Cortex of kidney (tissue), 1 donor: Measurements from ENCODE around the gene PRPS2.

Source experiments
- DNase-seq: peaks from one replicate; lab custom pipeline; 2025; lab: John Stamatoyannopoulos, UW

Gene PRPS2

DNA sequence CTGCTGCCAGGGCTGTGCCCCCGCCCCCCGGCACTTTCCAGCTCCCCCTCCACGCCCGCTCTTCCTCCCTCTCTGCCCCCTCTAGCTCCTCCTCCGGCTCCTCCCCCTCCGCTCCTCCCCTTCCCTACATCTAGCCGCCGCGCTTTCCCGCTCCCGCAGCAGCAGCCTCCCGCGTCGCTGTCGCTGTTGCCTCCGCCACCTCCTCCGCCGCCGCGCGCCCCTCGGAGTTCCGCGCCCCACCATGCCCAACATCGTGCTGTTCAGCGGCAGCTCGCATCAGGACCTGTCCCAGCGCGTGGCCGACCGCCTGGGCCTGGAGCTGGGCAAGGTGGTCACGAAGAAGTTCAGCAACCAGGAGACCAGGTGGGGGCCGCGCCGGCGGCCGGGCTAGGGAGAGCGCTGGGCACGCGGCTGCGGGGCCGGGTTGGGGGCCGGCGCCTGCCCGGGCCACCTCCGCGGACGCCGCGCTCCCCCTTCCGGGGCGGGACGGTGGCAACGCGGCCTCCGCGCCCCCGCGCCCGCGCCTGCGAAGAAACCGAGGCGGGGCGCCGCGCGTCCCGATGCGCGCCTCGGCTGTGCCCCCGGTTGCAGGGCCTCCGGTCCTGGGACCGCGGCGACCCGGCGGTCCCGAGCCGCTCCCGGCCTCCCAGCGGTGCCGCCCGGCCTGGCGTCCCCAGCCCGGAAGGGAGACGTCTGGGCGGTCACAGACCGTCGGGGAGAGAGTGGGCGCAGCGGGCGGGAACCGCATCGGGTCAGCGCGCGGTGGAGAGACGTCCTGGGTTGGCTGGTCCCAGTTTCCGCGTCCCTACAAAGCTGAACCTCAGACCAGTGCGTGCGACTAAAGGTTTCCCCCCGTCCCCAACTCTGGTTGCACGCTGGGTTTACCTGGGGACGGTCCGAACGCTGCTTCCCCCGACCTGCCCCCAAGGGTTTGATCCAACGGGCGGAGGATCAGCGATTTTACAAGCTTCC is at the start of gene PRPS2:
Gene PRPS2 (plus strand): TSS at position 156 of the 972 bp plus-strand sequence. CDS start 86 bp downstream, at position 242.
- no peak for DNase-seq

DNA sequence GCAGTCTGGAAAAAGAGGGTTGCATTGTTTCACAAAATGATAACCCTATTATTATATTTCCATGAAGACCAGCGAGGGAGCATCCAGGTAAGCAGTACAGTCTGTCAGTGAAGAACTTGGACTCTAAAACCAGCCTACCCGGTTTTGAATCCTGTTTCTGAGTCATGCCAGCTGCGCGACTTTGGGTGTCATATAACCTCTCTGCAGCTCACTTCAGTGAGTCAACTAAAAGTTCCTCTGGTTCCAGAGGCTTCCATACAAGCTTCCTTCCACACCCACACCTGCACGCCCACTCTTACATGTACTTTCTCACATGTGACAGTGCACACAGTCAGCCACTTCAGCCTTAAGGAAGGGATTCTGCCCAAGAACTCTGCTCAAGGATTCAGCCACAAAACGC is 49.8 kb upstream of the PRPS2 start:
- no peak for DNase-seq

DNA sequence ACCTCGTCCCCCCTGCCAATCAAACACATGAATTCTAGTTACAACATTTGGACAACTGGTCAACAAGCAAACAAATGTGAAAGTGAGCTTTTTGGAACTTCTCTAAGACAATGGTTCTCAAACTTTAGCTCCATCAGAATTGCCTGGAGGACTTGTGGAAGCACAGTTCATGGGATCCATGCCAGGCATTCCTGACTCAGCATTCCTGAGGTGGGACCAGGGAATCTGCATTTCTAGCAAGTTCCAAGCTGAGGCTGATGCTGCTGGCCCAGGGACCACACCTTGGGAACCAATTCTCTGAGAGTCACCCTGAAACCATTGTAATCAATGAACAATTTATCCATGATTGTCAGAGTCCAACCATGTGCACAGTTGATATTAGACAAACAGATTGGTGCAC is 43.8 kb upstream of the PRPS2 start:
- DNase-seq: no peak

DNA sequence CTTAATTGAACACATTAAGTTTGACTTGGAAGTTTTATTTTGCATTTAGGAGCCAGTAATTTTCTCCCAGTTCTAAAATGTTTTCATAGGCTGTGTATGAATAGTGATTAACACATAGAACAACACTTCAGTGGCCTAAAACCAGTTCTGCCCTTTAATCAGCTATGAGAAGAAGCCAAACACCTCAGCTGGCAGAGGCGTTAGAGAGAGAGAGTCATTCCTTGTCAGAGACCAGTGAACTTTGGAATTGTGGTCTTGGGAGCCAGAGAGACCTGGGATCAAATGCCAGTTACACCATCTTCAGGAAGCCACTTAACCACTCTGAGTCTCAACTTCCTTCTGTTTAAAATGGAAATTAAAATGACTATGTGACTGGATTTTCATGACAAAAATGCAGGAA is 39.3 kb upstream of the PRPS2 start:
- DNase-seq: no peak

DNA sequence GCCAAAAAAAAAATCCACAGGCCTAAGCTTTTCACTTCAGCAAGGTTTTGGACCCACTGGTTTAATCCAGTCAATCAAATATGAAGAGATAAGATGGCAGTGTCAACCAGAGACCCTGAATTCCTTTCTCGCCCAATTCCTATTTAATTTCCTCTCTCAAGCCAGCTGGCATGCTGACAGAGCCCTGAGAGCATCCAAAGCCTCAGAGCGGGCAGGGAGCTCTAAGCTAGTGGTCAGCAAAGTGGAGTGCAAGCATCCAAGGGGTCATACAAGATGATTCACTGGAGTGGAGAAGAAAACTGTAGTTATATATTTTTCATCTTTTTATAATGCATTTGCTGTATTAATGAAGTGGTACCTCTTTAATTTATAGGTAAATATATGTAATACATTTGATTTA is 37.8 kb upstream of the PRPS2 start:
- no peak for DNase-seq

DNA sequence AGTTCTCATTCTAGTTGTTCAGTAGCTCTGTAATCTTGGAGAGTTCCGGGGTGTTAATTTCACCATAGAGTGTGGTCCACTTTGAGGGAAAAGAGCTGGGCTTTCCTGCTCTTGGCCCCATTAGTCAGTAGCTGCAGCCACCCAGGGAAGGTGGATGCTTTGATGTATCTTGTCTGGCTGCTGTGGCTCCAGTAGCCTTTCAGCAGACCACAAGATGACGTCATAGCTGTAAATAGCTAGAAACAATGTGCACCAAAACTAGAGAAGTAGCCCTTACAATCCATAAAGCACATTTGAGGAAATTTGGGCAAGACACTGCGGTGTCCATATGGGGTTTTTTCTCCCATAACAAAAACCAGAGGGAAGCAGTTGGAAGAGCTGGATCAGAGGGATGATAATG is 32.9 kb upstream of the PRPS2 start:
- DNase-seq: no peak

DNA sequence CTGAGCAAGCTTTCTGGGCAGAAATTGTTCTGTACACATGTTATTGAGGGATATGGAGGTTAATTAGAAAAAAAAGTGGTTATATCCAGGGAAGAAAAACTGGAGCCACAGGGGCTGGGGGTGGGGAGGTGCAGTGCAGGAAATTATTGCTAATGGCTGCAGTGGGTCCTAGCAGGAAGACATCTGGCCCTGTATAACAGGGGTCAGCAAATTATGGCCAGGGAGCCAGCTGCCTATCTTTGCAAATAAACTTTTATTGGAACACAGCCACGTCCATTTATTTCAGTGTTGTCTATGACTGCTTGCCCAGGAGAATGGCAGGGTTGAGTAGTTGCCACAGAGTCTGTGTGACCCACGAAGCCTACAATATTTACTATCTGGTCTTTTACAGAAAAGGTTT is 23.4 kb upstream of the PRPS2 start:
- DNase-seq: no peak

DNA sequence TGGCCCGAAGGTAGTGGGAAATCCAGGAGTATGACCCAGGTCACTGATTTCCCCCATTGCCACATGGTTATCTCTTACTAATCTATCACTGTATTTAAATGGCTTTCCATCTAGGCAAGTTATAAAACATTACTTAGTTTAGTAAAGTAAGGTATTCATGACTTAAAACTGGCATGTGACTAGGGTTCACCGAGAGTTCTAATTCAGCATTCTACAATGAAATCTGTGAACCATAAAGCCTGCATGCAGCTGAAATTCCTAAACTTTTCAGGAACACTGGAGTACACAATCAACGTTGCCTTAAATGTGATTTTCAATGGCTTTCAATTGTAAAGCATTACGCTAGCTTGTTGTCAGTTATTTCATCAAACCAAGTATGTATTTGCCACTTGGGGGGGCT is 22.7 kb upstream of the PRPS2 start:
- DNase-seq: no peak

DNA sequence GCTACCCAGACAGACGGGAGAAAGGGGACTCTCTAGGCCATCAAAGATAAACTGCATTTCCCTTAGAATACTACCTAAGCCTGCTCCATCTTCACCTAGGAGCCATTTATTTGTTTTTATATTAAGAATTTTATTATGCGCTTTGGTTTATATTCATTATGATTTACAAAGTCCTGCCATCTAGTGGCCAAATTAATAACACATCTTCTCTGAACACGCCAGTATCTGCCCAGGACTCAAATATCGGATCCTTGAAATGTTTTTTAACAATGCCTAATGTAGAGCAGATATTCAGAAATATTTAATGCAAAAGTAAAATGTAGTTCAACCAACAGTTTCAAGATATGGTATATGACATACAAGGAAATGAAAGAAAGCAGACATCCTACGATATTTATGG is 20.8 kb upstream of the PRPS2 start:
- no peak for DNase-seq

DNA sequence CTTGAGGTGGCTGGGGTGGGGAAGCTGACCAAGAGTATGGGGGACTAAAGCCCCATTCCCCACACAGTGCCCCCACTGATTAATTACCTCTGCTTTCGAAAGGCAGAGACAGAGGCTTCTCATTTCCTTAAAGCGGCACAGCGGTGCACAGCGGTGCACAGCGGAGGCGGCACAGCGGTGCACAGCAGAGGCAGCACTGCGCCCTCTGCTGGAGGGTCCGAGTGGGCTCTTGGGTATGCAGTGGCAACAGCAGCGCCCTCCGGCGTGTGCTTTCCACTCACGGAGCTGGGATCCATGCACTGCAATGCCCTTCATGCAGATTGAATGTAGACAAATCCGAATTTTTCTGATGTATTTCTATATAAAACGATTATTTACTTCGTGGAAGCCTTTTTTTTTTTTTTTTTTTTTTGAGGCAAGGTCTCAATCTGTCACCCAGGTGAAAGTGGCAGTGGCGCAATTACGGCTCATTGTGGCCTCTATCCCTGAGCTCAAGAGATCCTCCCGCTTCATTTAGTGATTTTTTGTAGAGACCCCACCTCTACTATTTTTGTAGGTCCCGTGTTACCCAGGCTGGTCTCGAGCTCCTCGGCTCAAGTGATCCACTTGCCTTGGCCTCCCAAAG is 19.7 kb upstream of the PRPS2 start:
- no peak for DNase-seq

DNA sequence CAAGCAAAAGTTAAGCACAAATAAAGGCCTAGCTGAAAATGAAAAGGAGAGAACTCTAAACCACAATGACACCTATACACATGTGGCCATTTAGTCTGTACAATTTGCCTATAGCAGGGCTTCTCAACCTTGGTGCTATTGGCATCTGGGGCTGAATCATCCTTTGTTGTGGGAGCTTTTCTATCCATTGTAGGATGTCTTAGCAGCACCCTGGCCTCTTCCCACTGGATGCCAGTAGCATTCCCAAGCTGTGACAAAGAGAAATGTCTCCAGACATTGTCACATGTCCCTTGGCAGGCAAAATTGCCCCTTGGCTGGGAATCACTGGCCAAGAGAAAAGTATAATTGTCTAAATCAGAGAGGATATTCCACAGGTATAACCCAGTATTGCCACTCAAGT is 13.5 kb upstream of the PRPS2 start:
- no peak for DNase-seq

DNA sequence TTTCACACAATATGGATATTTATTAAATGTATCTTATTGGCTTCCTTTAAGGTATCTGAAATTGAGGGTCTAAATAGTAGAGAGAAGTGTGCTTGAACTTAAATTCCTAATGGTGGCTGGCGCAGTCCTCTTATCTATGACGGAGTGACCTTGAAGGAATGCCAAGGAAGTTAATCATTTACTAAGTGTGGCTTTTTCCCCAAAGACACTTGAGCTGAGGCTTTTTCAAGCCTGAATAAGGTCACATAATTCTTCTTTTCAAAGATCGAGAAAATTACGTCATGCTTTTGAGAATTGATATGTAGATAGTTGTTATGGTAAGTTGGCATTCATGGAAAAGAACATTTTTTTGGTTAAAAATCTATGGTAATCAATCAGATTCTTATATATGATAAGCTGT is 11.7 kb upstream of the PRPS2 start:
- DNase-seq: no peak

DNA sequence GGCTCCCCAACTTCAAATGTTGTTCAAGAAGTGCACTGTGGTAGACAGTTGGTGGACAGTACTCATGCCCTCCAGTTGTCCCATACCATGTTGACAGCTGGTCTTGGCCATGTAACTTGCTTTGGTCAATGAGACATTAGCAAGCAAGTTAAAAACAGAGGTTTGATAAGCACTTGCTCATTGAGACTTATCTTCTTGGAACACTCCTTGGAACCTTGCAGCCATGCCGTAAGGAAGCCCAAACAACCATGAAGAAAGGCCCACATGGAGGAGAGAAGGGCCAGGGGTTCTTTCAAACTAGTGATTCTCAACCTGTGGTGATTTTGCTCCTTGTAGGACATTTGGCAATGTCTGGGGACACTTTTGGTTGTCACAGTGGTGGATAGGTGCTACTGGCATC is 2.6 kb upstream of the PRPS2 start:
- DNase-seq: no peak

DNA sequence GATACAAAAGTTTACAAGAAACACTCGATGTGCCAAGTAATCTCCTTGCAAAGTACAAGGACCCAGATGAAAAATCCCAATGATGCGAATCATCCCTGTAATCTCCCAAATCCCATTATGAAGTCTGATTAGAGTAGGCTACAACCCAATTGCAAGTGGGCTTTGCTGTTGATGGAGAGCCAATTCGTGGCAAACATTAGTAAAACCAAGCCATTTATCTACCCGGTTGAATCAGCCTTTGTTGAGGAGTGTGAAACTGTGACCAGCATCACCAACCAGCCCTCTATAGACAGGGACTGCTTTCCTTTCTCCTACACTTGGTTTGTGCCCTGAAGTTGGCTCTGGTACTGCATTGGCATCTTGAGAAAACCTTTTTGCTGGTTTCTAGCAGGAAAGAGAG is 1.2 kb upstream of the PRPS2 start:
- DNase-seq: no peak

DNA sequence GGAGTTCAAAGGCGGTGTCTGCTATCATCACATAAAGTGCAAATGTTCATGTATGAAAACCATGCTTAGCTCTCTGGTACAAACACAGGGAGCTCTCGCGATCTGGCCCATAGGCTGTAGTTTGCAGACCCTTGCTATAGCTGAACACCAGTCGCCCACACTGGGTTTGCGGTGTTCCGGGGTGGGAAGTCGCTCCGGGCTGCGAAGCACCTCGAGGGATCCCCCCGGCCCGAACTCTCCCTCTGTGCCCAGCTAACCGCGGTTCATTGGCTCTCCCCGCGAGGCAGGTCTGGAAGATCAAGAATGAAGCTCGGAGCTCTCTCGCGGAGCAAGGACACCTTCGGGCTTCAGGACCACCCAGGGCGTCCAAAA is 341 bp upstream of the PRPS2 start:
- DNase-seq: no peak

DNA sequence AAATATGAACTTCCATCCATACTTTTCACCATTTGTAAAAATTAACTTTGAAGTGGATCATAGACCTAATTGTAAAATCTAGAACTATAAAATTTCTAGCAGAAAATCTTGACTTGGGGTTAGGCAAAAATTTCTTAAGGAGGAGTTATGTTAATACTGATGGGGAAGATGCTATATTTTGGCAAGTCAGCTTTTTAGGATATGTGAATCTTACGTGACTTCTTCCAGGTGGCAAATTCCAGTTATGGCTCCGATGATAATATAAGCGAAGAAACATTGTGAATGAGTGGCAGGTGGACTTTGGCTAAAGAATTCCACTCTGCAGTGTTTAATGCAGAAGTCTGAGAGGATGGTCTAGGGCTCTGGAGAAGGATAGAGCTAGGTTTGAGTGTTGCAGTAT is 1.5 kb downstream of the PRPS2 start:
- no peak for DNase-seq

DNA sequence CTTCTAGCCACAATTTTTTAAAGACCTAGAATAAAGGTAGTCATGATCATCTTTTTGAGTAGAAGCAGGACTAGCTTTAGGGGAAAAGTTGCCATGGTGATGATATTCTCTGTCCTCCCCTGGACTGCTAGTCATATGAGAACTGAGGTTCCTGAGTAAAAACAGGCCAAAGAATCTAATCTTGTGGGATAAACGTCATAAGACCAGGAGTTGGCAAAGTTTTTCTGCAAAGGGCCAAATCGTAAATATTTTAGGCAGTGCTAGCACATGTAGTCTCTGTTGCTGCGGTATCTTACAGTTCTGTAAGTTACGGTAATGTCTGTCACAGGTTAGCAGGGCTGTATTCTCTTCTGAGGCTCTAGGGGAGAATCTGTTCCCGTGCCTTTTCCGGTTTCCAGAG is 3.4 kb downstream of the PRPS2 start:
- no peak for DNase-seq

DNA sequence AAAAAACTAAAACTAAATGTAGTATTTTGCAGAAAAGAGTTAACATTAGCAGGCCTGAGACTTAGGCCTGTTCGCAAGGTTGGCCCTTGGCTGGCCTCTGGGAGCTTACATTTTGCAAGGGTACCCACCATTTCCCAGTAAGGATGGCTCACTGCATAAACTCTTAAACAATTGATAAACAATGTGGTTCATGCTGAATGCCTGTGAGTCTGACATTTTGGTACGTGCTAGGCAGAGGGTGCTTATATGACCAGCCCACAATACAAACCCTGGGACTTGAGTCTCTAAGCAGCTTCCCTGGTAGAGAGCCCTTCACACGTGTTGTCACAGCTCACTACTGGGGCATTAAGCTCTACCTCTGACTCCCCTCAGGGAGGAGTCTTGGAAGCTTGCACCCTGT is 7.4 kb downstream of the PRPS2 start:
- no peak for DNase-seq

DNA sequence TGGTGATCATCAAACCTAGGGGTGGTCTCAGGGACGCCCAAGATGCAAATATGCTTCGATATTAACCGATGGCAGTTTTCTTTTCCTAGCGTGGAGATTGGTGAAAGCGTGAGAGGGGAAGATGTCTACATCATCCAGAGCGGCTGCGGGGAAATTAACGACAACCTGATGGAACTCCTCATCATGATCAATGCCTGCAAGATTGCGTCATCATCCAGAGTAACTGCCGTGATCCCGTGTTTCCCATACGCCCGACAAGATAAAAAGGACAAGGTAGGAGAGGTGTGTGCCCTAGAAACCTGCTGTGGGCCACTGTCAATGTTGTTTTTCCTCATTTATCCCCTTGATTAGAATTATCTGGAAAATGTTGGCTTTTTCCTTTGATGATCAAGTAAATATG is 7.9 kb downstream of the PRPS2 start:
- DNase-seq: no peak

DNA sequence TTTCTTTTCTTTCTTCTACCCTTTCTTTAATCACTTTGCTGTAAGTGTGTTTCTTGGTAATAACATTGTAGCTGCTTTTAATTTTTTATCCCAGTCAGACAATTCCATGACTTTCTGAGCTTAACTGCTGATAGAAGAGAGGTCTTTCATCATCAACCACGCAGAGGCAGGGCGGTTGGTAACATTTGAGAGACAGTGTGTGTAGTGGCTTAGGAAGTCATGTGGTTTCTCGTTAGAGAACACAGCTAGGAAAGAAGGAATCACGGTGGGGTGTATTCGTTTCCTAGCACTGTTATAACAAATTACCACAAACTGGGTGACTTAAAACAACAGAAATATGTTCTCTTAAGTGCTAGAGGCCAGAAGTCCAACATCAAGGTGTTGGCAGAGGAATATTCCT is 11.5 kb downstream of the PRPS2 start:
- no peak for DNase-seq

DNA sequence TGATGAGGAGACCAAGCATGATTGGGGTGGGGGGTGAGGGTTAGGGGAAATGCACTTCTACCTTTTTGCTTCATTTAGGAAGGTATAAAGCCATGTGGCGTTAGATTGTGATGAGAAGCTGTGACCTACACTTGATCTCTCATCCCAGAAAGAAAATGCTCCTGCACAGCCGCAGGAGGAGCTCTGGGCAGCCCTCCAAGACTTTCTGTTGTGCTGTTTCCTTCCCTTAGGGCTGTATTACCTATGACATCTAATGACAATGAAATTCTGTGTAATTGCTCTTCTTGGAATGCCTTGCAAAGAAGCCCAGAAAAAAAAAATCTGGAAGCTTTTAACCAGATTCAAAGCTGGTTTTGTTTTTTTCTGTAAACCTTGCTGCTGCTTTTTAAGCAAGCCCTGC is 13.4 kb downstream of the PRPS2 start:
- DNase-seq: no peak

DNA sequence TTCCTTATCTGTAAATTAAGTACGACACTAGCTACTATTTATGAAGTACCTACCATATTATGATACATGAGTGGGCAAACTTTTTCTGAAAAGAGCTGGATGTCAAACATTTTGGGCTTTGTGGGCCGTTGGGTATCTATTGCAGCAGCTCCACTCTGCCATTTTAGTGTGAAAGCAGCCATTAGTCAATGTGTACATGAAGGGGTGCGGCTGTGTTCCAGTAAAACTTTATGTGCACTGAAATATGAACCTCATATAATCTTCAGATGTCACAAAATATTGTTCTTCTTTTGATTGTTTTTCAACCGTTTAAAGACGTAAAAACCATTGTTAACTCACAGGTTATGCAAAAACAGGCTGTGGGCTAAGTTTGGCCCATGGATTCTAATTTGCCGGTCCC is 14.1 kb downstream of the PRPS2 start:
- no peak for DNase-seq

DNA sequence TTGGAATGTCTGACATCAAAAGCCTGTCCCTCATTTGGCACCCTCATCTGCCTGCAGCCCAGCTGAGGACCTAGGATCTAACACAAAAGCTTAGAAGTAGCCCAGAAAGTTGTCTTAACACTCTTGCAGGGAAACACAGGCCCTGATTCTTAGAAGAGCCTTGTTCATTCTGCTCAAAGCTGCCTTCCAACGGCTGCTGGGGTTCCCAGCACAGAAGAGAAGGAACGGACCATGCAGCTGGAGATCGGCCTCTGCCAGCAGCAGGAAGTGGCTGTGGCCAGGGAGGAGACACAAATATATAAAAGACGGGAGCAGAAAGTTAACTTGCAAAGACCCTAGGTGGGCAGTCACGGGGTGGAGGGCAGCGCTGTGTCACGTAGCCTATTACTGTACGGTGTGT is 20.4 kb downstream of the PRPS2 start:
- DNase-seq: no peak

DNA sequence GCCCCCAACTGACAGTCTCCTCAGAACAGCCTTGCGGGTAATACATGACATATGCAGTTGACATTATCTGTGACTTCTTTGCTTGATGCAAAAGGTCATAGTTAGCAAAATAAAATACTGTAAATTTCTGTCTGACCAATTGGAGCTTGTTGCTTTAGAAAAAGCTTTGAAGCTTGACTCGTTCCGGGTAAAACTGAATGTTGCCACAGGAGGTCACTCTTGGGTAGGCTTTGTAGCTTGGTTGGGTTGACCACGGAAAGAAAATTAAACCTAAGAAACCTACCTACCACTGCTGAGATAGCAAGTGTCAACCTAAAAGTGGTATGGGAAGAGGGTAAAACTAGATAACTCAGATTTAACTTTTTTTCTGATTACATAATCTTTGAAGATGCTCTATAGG is 23.2 kb downstream of the PRPS2 start:
- no peak for DNase-seq
